Astrocyte of the hippocampus (primary cell): ENCODE measurements around the gene VWA8.
"Not testable (repeated sequence)": the region's sequence is repeated elsewhere in the genome, so short reads cannot be mapped to it uniquely, and the experiment has no call there.

Experiments
- DNase-seq: peaks from one replicate; pipeline ENCODE4 v3.0.0; 2011; ENCODE audit warnings: low read depth, low spot score

VWA8 gene

DNA sequence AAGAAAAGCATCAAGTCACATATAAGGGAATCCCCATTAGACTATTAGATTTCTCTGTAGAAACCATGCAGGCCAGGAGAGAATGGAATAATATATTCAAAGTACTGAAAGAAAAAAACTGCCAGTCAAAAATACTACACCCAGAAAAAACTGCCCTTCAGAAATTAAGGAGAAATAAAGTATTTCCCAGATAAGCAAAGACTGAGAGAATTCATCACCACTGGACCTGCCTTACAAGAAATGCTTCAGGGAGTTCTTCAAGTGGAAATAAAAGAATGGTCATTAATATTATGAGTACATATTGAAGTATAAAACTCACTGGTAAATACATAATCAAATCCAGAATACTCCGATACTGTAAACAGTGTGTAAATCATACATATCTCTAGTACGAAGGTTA lies 35.9 kb downstream of the VWA8 start:
- DNase-seq, result no peak

DNA sequence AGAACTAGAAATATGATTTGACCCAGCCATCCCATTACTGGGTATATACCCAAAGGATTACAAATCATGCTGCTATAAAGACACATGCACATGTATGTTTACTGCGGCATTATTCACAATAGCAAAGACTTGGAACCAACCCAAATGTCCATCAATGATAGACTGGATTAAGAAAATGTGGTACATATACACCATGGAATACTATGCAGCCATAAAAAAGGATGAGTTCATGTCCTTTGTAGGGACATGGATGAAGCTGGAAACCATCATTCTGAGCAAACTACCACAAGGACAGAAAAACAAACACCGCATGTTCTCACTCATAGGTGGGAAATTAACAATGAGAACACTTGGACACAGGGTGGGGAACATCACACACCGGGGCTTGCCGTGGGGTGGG lies 38.0 kb downstream of the VWA8 start:
- not testable (repeated sequence) for DNase-seq

DNA sequence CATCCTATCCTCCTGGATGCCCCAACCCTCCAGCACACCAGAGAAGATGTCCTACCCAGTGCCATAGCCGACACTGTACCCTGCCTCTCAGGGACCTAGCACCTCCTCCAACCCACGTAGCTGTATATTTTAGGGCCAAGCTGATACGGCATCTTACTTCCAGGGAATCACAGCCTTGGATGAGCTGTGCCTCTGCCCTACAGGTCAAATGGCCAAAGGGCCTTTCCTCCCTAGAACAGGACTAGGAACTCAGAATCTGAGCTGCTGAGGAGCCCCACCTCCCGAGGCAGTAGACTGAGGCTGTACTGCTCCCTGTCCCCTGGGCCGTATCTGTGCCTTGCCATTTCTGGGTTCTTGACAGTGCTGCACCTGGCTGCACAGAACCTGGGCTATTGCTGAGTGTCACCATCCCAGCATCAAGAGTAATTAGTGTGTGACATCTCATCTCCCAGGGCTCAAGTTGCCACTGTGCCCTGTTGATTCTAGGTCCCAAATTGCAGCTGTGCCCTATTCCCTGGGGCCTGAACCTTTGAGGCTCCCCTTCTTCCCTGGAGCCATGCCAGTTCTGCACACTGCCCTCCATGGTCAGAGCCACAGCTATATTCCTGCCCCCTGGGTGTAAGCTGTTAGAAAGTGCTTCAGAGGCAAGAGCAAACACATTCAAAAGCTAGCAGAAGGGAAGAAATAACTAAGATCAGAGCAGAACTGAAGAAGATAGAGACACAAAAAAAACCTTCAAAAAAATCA lies 41.0 kb downstream of the VWA8 start:
- no peak for DNase-seq

DNA sequence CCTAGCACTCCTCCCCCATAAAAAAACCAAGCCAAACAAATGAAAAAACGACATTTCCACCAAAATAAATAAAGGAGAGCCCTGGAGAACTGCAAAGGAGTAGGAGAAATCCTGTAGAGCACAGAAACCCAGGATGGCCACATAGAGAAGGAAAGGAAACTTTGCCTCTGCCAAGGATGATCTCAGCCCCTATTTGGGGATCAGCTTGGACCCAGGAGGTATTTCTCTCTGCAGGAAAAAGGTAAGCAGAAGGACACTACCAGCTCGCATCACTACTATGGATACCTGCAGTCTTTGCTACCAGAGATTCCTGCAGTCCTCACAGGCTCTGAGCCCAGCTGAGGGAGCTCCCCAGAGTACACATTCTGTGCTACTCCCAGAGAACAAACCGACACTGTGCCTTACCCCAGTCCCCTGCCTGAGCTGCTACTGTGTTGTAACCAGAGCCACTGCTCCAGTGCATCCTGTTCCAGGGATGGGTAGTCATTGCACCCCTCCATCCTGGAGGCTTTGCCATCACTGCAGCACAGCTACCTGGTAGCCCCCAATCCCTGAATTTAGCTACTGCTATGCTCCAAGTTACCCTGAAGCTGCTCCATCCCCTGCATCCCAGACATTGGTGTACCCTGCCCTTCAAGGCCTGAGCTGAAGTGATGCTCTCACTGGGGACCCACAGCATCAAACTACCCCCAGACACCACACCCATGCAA lies 41.7 kb downstream of the VWA8 start:
- no peak for DNase-seq

DNA sequence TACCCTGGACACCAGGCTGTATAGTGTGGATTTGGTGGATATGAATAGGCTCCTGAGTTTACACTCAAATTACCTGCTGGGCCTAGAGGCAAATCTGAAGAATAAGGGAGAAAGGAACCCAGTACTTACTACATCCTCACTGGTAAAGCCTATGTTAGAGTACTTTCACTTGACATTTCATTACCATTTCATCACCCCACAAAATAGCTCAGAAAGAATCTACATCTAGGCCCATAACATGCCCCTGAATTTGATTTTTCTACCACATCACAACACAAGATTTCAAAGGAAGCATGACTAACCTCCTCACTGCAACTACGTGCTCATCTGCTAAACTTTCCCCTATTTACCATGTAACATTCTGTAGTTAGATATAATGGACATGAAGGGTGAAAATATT lies 43.3 kb downstream of the VWA8 start:
- DNase-seq, result peak; percentile 53

DNA sequence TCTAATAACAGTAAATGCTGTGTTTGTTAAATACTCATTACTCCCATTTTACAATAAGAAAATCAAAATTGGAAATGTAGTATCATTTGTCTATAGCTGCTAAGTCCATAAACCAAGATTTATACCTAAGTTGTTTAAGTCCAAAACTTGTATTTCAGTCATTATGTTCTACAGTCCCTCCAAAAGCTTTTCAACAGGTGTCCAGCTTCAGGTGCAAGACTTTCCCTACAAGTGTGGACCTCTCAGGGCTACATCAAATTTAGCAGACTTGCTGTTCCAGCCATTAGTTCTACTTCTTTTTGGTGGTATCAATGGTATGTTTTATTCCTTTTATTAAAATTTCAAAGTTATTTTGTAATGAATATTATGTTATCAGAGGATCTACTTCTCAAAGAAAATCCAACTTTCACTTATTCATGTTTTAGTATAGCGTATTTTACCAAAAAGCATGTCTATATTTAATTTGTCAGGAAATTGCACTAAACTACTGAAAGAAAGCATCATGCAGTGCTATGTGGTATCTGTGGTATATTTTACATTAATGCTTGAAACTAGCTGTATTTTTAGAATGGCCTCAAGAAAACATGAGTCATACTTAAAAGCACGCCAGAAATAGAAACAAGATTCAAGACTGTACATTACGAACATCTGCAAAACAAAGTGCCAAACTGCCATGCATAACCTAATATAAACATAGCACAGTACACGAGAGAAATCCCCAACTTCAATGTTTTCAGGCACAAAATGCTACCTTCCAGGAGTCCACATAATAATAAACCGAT lies 44.5 kb downstream of the VWA8 start:
- peak; percentile 78 for DNase-seq

DNA sequence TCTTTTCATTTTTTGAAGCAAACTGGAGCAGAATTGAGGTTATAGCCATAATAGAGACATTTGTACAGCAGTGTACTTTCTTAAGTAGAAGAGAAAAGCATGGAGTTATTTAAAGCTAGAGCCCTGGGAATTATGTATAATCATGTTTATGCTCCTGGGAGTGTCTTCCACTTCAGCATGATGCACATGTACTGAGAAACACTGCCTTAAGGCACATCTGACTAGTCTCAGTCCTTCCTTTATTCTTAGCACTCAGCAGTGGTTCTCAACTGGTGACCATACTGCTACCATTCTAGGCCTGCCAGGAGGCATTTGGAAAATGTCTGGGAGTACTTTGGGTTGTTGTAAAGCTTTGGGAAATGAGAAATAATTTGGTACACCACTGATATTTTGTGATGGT lies 45.8 kb downstream of the VWA8 start:
- DNase-seq, result no peak

DNA sequence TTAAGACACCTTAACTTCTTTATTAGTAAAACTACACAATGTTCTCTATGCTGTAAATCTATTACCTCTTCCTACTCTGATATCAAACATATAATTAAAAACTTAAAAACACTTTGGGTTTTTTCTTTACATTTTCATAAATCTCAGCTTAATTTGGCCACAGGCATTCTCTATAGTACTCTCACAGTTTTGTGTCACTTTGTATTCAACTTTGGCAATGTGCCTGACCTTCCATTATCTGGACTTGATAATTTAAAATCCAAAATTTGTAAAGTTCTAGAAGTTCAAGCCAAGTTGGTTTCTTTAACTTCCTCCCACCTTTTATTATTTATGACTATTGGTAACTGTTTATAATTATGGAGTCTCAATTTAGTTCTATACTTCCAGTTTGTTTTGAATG lies 46.4 kb downstream of the VWA8 start:
- no peak for DNase-seq

DNA sequence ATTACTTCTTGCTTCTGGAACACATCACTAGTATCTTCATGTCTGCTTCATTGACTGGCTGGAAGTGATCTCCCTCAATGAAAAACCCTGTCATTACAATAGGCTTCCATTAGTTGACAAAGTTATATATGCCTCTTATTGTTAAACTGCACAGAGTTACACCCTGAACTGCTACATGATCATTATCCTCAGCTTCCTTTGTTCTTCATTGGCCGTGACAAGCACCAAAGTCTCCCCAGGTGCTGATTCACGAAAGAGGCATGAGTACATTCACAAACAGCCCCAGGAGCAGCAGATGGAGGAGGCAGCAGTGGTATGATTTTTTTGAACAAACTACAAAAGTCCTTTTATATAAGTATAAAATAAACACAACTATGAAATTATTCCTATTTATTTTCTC lies 51.4 kb downstream of the VWA8 start:
- peak; percentile 35 for DNase-seq

DNA sequence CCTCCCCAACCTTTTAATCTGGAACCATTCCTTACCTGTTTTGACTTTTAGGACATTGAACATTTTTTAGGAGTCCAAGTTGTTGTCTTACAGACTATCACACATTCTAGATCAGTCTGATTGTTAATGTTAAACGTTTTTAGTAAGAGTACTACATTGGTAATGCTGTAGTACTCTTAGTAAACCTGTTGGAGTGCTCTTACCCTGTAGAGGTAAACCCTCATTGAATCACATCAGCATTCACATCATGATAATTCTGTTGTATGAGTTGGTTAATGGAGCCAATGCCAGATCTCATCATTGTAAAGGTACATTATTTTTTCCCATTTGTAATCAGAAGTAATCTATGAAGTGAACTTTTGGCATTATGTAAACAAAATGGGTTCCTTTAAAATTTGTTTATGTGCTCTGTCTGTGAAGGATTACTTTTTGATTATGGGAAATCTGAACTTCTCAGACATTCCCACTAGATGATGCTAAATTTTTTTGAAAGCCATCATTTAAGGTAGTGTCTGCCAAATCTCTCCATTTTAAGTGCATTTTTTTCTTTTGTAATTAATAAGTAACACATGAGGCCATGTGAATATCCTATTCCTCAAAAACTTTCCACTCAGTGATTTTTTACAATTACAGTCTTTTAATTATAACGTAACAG lies 55.2 kb downstream of the VWA8 start:
- peak; percentile 21 for DNase-seq

DNA sequence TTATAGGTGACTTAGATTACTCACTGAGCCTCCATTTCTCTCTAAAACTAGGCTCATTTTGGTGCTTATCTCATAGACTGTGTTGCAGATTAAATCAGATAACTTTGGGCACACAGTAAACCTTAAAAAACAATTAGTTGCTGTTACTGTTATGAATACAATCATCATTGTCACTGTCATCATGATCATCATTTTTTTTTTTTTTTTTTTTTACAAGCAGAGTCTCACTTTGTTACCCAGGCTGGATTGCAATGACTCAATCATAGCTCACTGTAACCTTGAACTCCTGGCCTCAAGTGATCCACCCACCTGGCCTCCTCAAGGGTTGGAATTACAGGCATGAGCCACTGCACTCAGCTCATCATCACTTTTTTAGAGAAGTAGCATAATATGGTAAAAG lies 60.0 kb downstream of the VWA8 start:
- DNase-seq, result no peak

DNA sequence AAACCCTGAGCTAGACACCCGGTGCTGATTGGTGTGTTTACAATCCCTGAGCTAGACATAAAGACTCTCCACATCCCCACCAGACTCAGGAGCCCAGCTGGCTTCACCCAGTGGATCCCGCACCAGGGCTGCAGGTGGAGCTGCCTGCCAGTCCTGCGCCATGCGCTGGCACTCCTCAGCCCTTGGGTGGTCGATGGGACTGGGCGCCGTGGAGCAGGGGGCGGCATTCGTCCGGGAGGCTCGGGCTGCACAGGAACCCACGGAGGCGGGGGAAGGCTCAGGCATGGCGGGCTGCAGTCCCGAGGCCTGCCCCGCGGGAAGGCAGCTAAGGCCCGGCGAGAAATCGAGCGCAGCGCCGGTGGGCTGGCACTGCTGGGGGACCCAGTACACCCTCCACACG lies 62.5 kb downstream of the VWA8 start:
- DNase-seq, result not testable (repeated sequence)

DNA sequence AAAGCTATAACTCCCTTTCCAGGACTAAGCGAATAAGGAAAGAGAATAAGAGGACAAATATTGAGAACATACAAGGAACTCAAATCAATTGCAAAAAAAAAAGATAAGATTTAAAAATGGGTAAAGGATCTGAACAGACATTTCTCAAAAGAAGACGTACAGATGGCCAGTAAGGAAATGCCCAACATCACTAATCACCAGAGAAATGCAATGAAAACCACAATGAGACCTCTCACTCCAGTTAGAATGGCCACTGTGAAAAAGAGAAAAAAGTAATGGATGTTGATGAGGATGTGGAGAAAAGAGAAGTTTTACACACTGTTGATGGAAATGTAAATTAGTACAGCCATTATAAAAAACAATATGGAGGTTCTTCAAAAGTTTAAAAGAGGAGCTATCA lies 63.8 kb downstream of the VWA8 start:
- no peak for DNase-seq

DNA sequence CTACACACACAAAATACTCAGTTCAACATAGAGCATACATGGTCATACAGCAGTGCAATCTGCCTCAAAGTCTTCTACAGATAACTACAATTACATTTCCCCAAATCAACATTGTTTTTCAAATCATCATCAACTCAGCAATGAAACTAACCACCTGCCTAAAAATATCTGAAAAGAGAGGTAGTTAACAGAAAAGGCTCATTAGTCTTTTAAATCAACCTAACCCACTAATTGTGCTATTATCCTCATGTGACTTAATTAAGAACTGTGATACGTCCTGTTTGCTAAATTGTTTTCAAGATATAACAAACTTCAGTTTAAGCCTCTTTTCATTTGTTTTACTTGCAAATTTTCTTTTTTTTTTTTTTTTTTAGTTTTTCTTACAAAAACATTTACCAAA lies 65.4 kb downstream of the VWA8 start:
- no peak for DNase-seq

DNA sequence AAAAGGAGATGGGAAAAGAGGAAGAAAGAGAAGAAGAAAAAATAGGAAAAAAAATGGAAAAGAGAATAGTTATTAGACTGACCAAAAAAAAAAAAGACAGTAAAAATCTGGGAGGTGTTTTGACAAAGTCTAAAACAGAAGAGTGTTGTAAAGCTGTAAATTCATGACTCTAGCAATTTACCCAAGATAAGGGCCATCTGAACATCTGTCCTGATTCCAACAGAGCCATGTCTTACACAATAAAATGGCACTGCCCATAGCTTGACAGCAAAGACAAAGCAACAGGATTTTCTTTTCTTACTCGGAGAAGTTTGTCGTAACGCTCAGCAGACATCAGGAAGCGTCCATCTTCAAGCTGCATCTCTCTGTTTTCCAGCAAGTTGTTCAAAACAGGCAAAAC lies 69.8 kb downstream of the VWA8 start:
- no peak for DNase-seq

DNA sequence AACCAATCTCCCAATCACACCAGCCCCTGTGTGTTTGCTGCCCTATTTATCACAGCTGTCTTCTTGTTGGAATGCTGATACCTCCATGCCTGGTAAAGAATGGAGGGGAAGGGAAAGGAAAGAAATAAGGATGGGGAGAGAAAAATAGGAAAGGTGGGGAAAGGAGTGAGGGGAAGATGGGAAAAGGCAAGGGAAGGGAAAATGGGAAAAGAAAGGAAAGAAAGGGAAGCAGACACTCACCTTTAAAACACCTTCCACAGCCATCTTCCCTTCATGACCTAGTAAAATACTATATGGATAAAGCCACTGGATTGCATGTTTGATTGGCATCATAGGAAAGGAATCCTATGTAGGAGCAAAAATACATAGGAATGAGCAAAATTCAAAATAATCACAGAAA lies 77.8 kb downstream of the VWA8 start:
- no peak for DNase-seq

DNA sequence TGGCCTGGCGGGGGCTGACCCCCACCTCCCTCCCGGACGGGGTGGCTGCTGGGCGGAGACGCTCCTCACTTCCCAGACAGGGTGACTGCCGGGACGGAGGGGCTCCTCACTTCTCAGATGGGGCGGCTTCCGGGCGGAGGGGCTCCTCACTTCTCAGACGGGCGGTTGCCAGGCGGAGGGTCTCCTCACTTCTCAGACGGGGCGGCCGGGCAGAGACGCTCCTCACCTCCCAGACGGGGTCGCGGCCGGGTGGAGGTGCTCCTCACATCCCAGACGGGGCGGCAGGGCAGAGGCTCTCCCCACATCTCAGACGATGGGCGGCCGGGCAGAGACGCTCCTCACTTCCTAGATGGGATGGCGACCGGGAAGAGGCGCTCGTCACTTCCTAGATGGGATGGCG lies 79.0 kb downstream of the VWA8 start:
- DNase-seq, result not testable (repeated sequence)

DNA sequence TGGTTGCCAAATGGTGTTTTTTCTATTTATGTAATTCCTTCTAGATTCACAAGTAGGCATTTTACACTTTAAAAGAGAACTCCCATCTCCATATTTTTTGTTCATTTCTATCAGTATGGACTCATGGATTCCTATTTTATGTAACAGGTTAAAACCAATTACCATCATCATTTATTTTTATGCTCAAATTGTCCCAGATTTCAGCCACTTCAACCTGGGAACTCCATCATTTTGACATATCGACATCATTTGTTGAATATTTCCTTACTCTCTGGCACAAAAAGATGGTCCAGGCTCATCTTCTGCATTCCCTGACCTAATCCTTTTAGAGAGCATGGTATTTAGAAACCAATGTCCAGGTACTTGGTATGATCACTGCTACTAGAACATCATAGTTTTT lies 79.9 kb downstream of the VWA8 start:
- no peak for DNase-seq

DNA sequence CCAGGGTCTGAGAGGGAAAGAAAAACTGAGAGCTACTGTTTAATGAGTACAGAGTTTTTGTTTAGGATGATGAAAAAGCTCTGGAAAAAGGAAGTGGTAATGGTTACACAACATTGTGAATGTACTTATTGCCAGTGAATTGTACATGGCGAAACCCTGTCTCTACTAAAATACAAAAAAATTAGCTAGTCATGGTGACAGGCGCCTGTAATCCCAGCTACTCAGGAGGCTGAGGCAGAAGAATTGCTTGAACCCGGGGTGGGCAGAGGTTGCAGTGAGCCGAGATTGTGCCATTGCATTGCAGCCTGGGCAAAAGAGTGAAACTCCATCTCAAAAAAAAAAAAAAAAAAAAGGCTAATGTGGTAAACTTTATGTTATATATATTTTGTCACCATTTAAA lies 96.3 kb downstream of the VWA8 start:
- DNase-seq, result no peak

DNA sequence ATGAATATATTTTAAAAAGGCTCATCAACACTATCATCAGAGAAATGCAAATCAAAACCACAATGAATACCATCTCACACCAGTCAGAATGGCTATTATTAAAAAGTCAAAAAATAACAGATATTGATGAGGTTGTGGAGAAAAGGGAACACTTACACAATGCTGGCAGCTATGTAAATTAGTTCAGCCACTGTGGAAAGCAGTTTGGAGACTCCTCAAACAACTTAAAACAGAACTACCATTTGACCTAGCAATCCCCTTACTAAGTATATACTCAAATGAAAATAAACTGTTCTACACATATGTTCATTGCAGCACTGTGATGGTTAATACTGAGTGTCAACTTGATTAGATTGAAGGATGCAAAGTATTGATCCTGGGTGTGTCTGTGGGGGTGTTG lies 98.2 kb downstream of the VWA8 start:
- peak; percentile 14 for DNase-seq

DNA sequence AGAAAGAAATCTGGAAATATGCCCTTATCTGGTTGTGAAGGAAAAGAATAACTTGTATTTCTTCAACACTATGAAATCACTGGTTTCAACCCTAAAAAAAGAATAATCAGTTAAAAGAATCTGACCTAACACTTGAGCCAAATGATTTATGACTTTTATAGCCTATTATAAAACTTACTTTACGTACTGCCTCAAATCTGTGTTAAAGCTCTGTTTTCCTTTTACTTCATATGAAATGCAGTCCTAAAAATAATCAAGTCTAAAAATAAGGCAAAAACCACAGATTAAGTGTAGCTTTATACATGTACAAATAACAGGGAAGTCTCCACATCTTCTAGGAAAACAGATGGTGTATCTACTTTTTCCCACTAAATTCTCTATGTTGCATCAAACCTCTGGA lies 101.3 kb downstream of the VWA8 start:
- DNase-seq, result no peak

DNA sequence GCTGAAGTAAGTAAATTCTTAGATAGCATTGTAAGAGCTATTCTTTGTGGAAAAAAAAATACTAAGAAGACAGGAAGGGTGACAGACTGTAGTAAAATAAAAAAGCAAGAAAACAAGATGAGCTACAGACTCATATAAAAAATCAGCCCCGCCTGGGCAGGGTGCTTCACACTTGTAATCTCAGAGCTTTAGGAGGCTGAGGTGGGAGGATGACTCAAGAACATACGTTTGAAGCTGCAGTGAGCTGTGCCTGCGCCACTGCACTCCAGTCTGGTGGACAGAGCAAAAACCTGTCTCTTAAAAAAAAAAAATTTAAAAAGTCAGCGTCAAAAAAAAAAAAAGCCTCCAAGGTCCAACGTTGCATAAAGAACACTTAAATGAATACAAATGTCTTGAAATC lies 102.1 kb downstream of the VWA8 start:
- no peak for DNase-seq
